Measurements from ENCODE around the gene SORCS2. TPM values are rescaled to one million over a fixed set of nuclear protein-coding genes. Genes with fewer than 3 reads are reported as not detected.

The SORCS2 gene
- total RNA-seq, 1 experiment from 2014 or later: 4.1 TPM

- ATAC-seq (no peak), DNase-seq (no peak)
- Histone ChIP-seq H3K9me3 (ENCODE audit: low read length) (no peaks in the 10 kb centered on the region), H3K27ac (ENCODE audit: low read length) (no peak overlapping the region), H4K20me1 (ENCODE audit: low read length) (no peaks in the 10 kb centered on the region), H3K4me2 (ENCODE audit: low read length) (no peak overlapping the region), H3K79me2 (ENCODE audit: low read length) (no peaks in the 10 kb centered on the region), H3K9ac (ENCODE audit: low read length) (no peak overlapping the region), H3K27me3 (ENCODE audit: low read length) (no peaks in the 10 kb centered on the region), H3K4me3 (ENCODE audit: low read length) (no peak overlapping the region), H3K4me1 (ENCODE audit: insufficient read depth, low read length) (no peaks in the 10 kb centered on the region), H3K9me2 (replicated peaks; ENCODE audit: low read length) (no peaks in the 10 kb centered on the region), H2AFZ (ENCODE audit: low read length) (no peak overlapping the region), H3F3A (ENCODE audit: low read length, unreplicated experiment) (no peaks in the 10 kb centered on the region), H3K36me3 (ENCODE audit: low read depth, low read length) (no peaks in the 10 kb centered on the region)
- BruUV-seq (replicated peaks): no TSS peak
- CTCF ChIA-PET: no interaction called here
- TF ChIP-seq EZH2phosphoT487 (IDR thresholded peaks at IDR 0.05; ENCODE audit: borderline replicate concordance, low read length) (no peak), EZH2 (IDR thresholded peaks at IDR 0.05; ENCODE audit: low read length, unreplicated experiment) (no peak), CTCF (conservative IDR thresholded peaks at IDR 0.05; ENCODE audit: low read depth, low read length) (no peak)
- POLR2A ChIA-PET (ENCODE audit: unreplicated experiment): no interaction called here
- intact Hi-C loops (cut with micrococcal nuclease): no loop called here
These were observed 474.4 kb downstream of the SORCS2 start for GRCh38 chr4:7666744-7667143.

GRCh38 chr4:7668271-7668670 is 475.9 kb downstream of the SORCS2 start:
- no peaks in the 10 kb centered on the region for H3K4me1 ChIP-seq (ENCODE audit: insufficient read depth, low read length)
- H3F3A ChIP-seq (ENCODE audit: low read length, unreplicated experiment): no peaks in the 10 kb centered on the region
- intact Hi-C loops (cut with micrococcal nuclease): no loop called here
- ATAC-seq: no peak
- CTCF ChIA-PET: no interaction called here
- TF ChIP-seq EZH2phosphoT487 (IDR thresholded peaks at IDR 0.05; ENCODE audit: borderline replicate concordance, low read length): no peak
- TF ChIP-seq EZH2 (IDR thresholded peaks at IDR 0.05; ENCODE audit: low read length, unreplicated experiment): no peak
- no peak for TF ChIP-seq CTCF (conservative IDR thresholded peaks at IDR 0.05; ENCODE audit: low read depth, low read length)
- no peaks in the 10 kb centered on the region for H3K9me2 ChIP-seq (replicated peaks; ENCODE audit: low read length)
- no peaks in the 10 kb centered on the region for H3K27me3 ChIP-seq (ENCODE audit: low read length)
- H3K79me2 ChIP-seq (ENCODE audit: low read length): no peaks in the 10 kb centered on the region
- no peak overlapping the region for H3K9ac ChIP-seq (ENCODE audit: low read length)
- H3K36me3 ChIP-seq (ENCODE audit: low read depth, low read length): no peaks in the 10 kb centered on the region
- POLR2A ChIA-PET (ENCODE audit: unreplicated experiment): no interaction called here
- BruUV-seq (replicated peaks): no TSS peak
- H2AFZ ChIP-seq (ENCODE audit: low read length): no peak overlapping the region
- no peaks in the 10 kb centered on the region for H3K9me3 ChIP-seq (ENCODE audit: low read length)
- H3K4me2 ChIP-seq (ENCODE audit: low read length): no peak overlapping the region
- no peak overlapping the region for H3K27ac ChIP-seq (ENCODE audit: low read length)
- H4K20me1 ChIP-seq (ENCODE audit: low read length): no peaks in the 10 kb centered on the region
- DNase-seq: no peak
- H3K4me3 ChIP-seq (ENCODE audit: low read length): no peak overlapping the region

DNA sequence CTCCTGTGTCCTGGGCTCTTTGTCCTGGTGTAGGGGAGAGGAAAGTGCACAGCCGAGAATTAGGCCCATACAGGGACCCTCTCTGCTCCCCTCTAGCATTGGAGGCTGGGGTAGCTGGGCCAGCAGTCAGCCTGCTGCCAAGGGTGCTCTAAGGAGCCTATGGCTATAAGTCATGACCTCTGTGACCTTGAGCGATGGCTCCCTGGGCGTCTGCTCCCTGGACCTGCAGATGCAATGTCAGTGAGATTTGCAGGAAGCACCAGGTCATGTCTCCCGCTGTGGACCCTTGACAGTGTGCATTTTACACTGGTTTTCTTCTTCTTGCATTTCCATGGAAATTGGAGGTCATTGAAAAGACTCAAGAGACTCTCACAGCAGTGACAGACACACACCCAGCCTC is 476.5 kb downstream of the SORCS2 start:
- no peak overlapping the region for H3K27ac ChIP-seq (ENCODE audit: low read length)
- no peaks in the 10 kb centered on the region for H3K27me3 ChIP-seq (ENCODE audit: low read length)
- no TSS peak for BruUV-seq (replicated peaks)
- POLR2A ChIA-PET (ENCODE audit: unreplicated experiment): no interaction called here
- H3F3A ChIP-seq (ENCODE audit: low read length, unreplicated experiment): no peaks in the 10 kb centered on the region
- no peaks in the 10 kb centered on the region for H3K36me3 ChIP-seq (ENCODE audit: low read depth, low read length)
- H4K20me1 ChIP-seq (ENCODE audit: low read length): no peaks in the 10 kb centered on the region
- no peaks in the 10 kb centered on the region for H3K9me3 ChIP-seq (ENCODE audit: low read length)
- no peak overlapping the region for H3K4me3 ChIP-seq (ENCODE audit: low read length)
- CTCF ChIA-PET: no interaction called here
- H3K9me2 ChIP-seq (replicated peaks; ENCODE audit: low read length): no peaks in the 10 kb centered on the region
- no peak overlapping the region for H2AFZ ChIP-seq (ENCODE audit: low read length)
- intact Hi-C loops (cut with micrococcal nuclease): no loop called here
- H3K79me2 ChIP-seq (ENCODE audit: low read length): no peaks in the 10 kb centered on the region
- TF ChIP-seq CTCF (conservative IDR thresholded peaks at IDR 0.05; ENCODE audit: low read depth, low read length): no peak
- TF ChIP-seq EZH2phosphoT487 (IDR thresholded peaks at IDR 0.05; ENCODE audit: borderline replicate concordance, low read length): no peak
- TF ChIP-seq EZH2 (IDR thresholded peaks at IDR 0.05; ENCODE audit: low read length, unreplicated experiment): no peak
- H3K4me1 ChIP-seq (ENCODE audit: insufficient read depth, low read length): no peaks in the 10 kb centered on the region
- no peak overlapping the region for H3K4me2 ChIP-seq (ENCODE audit: low read length)
- ATAC-seq (no peak), DNase-seq (no peak)
- no peak overlapping the region for H3K9ac ChIP-seq (ENCODE audit: low read length)

Data from PC-3 (cell line).